ENCODE data around the gene PTGER3.

PTGER3 gene

DNA sequence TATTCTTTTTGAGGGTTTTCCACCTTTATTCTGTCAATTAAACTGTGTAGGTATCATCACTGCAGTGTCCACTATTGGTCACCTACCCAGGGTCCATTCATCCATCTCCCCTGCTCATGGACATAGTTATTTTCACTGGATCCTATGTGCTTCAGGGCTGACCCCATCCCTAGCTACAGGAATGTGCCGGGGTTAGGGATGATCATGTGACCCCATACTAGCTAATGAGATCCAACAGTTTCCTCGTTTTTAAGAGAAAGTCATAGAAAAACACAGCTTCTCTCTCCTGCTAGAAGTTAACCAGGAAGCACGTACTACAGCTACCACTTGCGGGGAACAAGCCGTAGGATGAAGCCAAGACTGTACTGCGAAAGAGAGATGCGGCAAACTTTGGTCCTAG, 19.6 kb downstream of the PTGER3 start:
- TF ChIP-seq, protein P1, sequence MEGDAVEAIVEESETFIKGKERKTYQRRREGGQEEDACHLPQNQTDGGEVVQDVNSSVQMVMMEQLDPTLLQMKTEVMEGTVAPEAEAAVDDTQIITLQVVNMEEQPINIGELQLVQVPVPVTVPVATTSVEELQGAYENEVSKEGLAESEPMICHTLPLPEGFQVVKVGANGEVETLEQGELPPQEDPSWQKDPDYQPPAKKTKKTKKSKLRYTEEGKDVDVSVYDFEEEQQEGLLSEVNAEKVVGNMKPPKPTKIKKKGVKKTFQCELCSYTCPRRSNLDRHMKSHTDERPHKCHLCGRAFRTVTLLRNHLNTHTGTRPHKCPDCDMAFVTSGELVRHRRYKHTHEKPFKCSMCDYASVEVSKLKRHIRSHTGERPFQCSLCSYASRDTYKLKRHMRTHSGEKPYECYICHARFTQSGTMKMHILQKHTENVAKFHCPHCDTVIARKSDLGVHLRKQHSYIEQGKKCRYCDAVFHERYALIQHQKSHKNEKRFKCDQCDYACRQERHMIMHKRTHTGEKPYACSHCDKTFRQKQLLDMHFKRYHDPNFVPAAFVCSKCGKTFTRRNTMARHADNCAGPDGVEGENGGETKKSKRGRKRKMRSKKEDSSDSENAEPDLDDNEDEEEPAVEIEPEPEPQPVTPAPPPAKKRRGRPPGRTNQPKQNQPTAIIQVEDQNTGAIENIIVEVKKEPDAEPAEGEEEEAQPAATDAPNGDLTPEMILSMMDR (IDR thresholded peaks at IDR 0.05; ENCODE audit: low read depth, low read length): no peak

GRCh38 chr1:71026093-71026492, 21.5 kb downstream of the PTGER3 start:
- TF ChIP-seq, protein P1 (IDR thresholded peaks at IDR 0.05; ENCODE audit: low read depth, low read length): no peak
- no peak for DNase-seq (ENCODE audit: extremely low read depth, low read depth)

More for the DNA sequence above, 19.6 kb downstream of the PTGER3 start:
- DNase-seq (ENCODE audit: extremely low read depth, low read depth): no peak

DNA sequence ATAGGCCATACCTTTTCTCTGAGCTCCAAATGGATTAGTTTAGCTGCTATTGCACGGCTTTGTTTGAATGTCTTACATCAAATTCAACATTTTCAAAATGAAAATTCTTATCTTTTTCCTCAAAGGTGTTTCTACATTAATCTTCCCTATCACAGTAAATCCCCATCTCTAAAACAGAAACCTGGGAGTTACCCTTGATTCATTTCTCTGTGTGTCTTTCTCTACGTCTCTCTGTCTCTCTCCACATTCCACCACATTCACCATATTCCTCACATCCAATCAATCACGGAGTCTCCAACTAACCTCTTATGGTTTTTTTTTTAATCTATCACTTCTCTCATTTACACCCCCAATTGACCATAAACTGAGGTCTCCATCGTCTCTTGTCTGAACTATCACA, 24.1 kb downstream of the PTGER3 start:
- TF ChIP-seq, protein P1 (IDR thresholded peaks at IDR 0.05; ENCODE audit: low read depth, low read length): no peak
- DNase-seq (ENCODE audit: extremely low read depth, low read depth): no peak

GRCh38 chr1:71019233-71019969, 28.2 kb downstream of the PTGER3 start:
- DNase-seq (ENCODE audit: extremely low read depth, low read depth): no peak
- TF ChIP-seq, protein P1 (IDR thresholded peaks at IDR 0.05; ENCODE audit: low read depth, low read length): no peak

DNA sequence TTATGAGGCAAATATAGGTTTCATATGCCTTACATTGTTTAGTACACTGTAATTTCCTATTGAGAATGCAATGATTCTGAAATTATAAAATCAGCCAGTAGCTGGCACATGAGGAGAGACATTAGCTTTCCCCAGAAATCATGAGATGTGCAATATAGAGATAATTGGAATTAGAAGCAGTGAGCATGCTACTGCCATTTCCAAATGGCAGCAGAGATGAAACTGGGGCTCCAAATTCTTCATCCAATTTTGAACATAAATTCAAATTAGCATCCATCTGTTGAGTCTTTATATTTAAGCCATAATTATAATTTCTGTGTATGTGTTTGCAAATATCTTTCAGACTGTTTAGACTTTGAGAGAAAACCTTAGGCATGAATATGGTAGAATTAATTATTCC, 28.8 kb downstream of the PTGER3 start:
- TF ChIP-seq, protein P1 (IDR thresholded peaks at IDR 0.05; ENCODE audit: low read depth, low read length): no peak
- no peak for DNase-seq (ENCODE audit: extremely low read depth, low read depth)

- TF ChIP-seq, protein P1 (IDR thresholded peaks at IDR 0.05; ENCODE audit: low read depth, low read length): no peak
- DNase-seq (ENCODE audit: extremely low read depth, low read depth): no peak
Measured at GRCh38 chr1:71015745-71016144, 31.9 kb downstream of the PTGER3 start.

GRCh38 chr1:71014178-71014579, 33.4 kb downstream of the PTGER3 start:
- no peak for DNase-seq (ENCODE audit: extremely low read depth, low read depth)
- TF ChIP-seq, protein P1 (IDR thresholded peaks at IDR 0.05; ENCODE audit: low read depth, low read length): no peak

Data from AG09319 (cell line).